Endothelial cell (in vitro differentiated cells): ENCODE data around the gene FTCDNL1. TPM values are rescaled to one million over a fixed set of nuclear protein-coding genes. Genes with fewer than 3 reads are reported as not detected.

ENCODE experiments used
- DNase-seq: peaks from one replicate; pipeline ENCODE4 v3.0.0; 2021; ENCODE audit warnings: low spot score
- H3K27ac Mint-ChIP-seq: one replicate; pipeline ENCODE4 v1.8.0; 2021; ENCODE audit warnings: mixed read lengths, inconsistent platforms; ENCODE audit not compliant: unreplicated experiment
- H3K27me3 Mint-ChIP-seq: one replicate; pipeline ENCODE4 v1.8.0; 2021; ENCODE audit warnings: mild to moderate bottlenecking, moderate library complexity, mixed read lengths, inconsistent platforms; ENCODE audit not compliant: unreplicated experiment
- H3K36me3 Mint-ChIP-seq: one replicate; pipeline ENCODE4 v1.8.0; 2021; ENCODE audit warnings: mild to moderate bottlenecking, low read depth, mixed read lengths, inconsistent platforms; ENCODE audit not compliant: unreplicated experiment
- H3K4me1 Mint-ChIP-seq: one replicate; pipeline ENCODE4 v1.8.0; 2021; ENCODE audit warnings: mild to moderate bottlenecking, mixed read lengths, inconsistent platforms; ENCODE audit not compliant: unreplicated experiment
- H3K4me3 Mint-ChIP-seq: one replicate; pipeline ENCODE4 v1.8.0; 2021; ENCODE audit warnings: mild to moderate bottlenecking, mixed read lengths, inconsistent platforms; ENCODE audit not compliant: unreplicated experiment
- H3K9me3 Mint-ChIP-seq: one replicate; pipeline ENCODE4 v1.8.0; 2021; ENCODE audit warnings: mixed read lengths, inconsistent platforms; ENCODE audit not compliant: unreplicated experiment
- total RNA-seq: library from RNA; stranded (reverse); fragmentation: NEBNext Ultra II Directional; extraction: Animal tissue kit (Norgen Biotek cat#: 25700); gene quantifications from one replicate; pipeline ENCODE4 v1.2.1, GENCODE V29; 2021; ENCODE audit not compliant: unreplicated experiment
- TF ChIP-seq, protein P1 (sequence below): fragments of 200-600 bp; sonication (generic); IDR thresholded peaks from one replicate; pipeline ENCODE4 v1.5.0; 2021; ENCODE audit warnings: antibody characterized with exemption; ENCODE audit not compliant: unreplicated experiment

The FTCDNL1 gene
- total RNA-seq, 1 donor from 2014 or later: 1.0 TPM

DNA sequence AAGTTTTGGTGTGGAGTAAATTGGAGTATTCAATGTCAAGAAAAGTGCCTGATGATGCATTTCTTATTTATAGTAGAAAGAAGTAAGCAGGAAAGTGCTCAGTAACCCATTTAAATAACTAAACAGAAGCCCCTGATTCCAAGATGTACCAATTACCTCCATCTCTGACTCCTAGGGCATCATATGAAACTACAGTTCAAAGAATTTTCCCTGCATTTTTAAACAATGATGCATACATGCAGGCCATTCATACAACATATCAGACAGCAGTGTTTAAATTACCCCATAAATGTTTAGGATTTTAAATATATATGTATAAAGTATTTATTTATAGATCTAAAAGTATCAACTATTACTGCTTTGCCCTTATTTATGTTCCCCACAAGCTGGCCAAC lies 36.2 kb downstream of the FTCDNL1 start:
- H3K4me1 Mint-ChIP-seq: no peaks in the 10 kb centered on the region
- no peak for DNase-seq
- no peaks in the 10 kb centered on the region for H3K9me3 Mint-ChIP-seq
- TF ChIP-seq, protein P1, sequence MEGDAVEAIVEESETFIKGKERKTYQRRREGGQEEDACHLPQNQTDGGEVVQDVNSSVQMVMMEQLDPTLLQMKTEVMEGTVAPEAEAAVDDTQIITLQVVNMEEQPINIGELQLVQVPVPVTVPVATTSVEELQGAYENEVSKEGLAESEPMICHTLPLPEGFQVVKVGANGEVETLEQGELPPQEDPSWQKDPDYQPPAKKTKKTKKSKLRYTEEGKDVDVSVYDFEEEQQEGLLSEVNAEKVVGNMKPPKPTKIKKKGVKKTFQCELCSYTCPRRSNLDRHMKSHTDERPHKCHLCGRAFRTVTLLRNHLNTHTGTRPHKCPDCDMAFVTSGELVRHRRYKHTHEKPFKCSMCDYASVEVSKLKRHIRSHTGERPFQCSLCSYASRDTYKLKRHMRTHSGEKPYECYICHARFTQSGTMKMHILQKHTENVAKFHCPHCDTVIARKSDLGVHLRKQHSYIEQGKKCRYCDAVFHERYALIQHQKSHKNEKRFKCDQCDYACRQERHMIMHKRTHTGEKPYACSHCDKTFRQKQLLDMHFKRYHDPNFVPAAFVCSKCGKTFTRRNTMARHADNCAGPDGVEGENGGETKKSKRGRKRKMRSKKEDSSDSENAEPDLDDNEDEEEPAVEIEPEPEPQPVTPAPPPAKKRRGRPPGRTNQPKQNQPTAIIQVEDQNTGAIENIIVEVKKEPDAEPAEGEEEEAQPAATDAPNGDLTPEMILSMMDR: no peak
- H3K27me3 Mint-ChIP-seq: no peaks in the 10 kb centered on the region
- no peak overlapping the region for H3K27ac Mint-ChIP-seq
- H3K4me3 Mint-ChIP-seq: no peak overlapping the region
- H3K36me3 Mint-ChIP-seq: no peaks in the 10 kb centered on the region

DNA sequence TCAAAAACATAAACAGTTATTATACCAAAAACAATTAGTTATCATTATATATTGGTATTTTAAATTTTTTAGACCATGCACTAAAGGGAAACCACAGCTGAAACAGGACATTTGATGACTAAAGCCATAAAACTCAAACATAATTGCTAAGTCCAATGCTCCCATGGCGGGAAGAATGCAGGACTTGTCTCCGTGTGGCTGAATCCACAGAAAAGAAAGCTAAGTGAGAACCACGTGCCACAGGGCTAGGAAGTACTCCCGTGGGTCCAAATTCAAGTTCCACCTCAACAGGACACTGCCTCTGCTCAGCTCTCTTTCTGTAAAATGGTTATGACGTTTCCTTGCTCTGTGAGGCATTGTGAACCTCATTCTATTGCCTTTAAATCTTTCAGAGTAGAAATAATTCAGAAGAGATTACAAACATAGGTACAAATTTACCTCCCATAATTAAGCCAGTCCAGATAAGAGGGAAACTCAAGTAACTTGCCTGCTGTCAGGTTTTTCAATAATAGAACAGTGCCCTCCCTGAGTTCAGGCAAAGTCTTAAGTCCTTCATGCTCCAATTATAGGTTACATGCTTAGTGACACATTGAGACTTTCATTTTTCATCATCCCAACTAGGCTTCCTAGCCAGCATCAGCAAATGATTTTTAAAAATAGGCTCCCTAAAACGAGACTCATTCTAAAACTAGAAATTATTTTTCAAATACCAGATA lies 36.7 kb downstream of the FTCDNL1 start:
- no peaks in the 10 kb centered on the region for H3K36me3 Mint-ChIP-seq

DNA sequence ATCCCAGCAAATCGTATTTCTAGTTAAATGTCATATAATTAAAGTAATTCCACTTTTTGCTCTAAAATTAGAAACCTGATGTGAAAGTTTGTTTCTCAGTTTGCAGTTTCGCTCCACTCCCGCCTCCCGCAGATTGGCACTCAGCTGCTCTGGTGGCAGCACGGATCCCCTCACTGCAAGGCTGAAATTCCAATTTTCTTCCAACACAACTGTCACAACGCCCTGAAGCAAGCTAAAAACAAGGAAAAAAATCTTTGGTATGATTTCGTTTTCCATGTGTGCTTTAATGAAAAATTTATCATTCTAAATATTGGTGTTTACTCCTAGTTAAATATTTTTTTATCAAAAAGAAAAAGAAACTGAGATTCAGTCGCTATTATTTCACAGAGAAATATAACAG lies 38.5 kb downstream of the FTCDNL1 start:
- no peak for DNase-seq
- H3K9me3 Mint-ChIP-seq: no peaks in the 10 kb centered on the region
- H3K27me3 Mint-ChIP-seq: no peaks in the 10 kb centered on the region
- no peaks in the 10 kb centered on the region for H3K4me1 Mint-ChIP-seq
- TF ChIP-seq, protein P1: no peak
- no peaks in the 10 kb centered on the region for H3K36me3 Mint-ChIP-seq
- no peak overlapping the region for H3K4me3 Mint-ChIP-seq
- H3K27ac Mint-ChIP-seq: no peak overlapping the region

More for the DNA sequence above, 36.7 kb downstream of the FTCDNL1 start:
- Mint-ChIP-seq H3K4me1 (no peaks in the 10 kb centered on the region), H3K27ac (no peak overlapping the region), H3K9me3 (no peaks in the 10 kb centered on the region), H3K4me3 (no peak overlapping the region), H3K27me3 (no peaks in the 10 kb centered on the region)
- DNase-seq: no peak
- TF ChIP-seq, protein P1: no peak

- Mint-ChIP-seq H3K9me3 (no peaks in the 10 kb centered on the region), H3K27ac (no peak overlapping the region), H3K4me1 (no peaks in the 10 kb centered on the region), H3K36me3 (no peaks in the 10 kb centered on the region), H3K4me3 (no peak overlapping the region), H3K27me3 (no peaks in the 10 kb centered on the region)
- TF ChIP-seq, protein P1: no peak
- no peak for DNase-seq
These were observed 39.6 kb downstream of the FTCDNL1 start for GRCh38 chr2:199811346-199811745.

DNA sequence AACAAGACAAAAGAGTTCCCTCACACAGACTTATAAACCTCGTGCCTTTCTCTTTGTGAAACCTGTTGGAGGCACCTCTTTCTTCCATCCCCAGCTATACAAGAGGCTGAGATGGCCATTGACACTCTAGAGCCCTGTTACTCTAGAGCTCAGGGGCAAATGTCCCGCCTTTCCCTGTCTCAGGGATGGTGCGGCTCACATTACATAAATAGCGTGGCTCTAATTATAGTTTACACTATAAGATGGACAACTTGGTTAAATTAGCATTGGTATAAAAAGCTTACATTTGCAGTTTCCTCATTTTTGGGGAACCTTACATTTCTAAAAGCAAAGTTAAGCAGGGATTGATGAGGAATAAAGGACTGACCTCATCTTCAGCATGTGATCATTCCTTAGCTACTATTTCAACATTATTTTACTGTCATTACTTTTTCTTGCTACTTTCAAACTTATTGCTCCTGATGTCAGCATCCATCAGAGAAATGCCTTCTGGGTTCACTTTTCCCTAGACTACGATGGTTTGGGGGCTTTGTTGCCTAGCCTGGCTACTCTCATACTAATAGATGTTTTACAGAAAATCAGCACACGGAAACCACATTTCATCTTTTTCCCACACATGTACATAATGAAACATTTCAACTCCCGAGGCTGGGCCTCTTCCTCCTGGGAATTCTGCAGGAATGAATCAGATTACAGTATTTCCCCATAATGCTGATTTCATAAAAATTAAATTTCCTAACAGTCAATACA lies 40.4 kb downstream of the FTCDNL1 start:
- H3K27me3 Mint-ChIP-seq: no peaks in the 10 kb centered on the region
- no peak overlapping the region for H3K4me3 Mint-ChIP-seq
- H3K4me1 Mint-ChIP-seq: no peaks in the 10 kb centered on the region
- no peak overlapping the region for H3K27ac Mint-ChIP-seq
- no peak for DNase-seq
- TF ChIP-seq, protein P1: no peak
- H3K36me3 Mint-ChIP-seq: no peaks in the 10 kb centered on the region
- H3K9me3 Mint-ChIP-seq: no peaks in the 10 kb centered on the region
